HepG2 (cell line): ENCODE measurements around the gene TNFRSF11A.

Source experiments
- ASH2L ChIP-seq: fragments of 300-600, 200-600 bp; sonication (generic); IDR thresholded peaks from 2 replicates; pipeline ENCODE4 v1.7.0; 2017; ENCODE audit warnings: low read depth, mild to moderate bottlenecking, moderate library complexity, mixed read lengths, low read length; ENCODE audit not compliant: insufficient read length
- BCLAF1 ChIP-seq: fragments of 450-650 bp; IDR thresholded peaks from 2 replicates; pipeline ENCODE4 v1.6.1; 2017; ENCODE audit warnings: mild to moderate bottlenecking
- CC2D1A ChIP-seq: sonication (generic); formaldehyde crosslinking; IDR thresholded peaks from 2 replicates; pipeline ENCODE4 v1.8.1; 2023; ENCODE audit warnings: mild to moderate bottlenecking, missing genetic modification reagents
- CTCF ChIP-seq: sonication (generic); formaldehyde crosslinking; IDR thresholded peaks from 2 replicates; pipeline ENCODE4 v1.5.0; 2020; ENCODE audit warnings: mild to moderate bottlenecking, missing genetic modification reagents, moderate library complexity
- GABPA ChIP-seq, 2 experiments: IDR thresholded peaks; 2 replicates each; pipeline ENCODE4 v1.6.1; 2011 to 2016; ENCODE audit warnings: low read depth in 2 of 2, low read length in 1 of 2, missing biosample characterization in 1 of 2, missing genetic modification characterization in 1 of 2
- POLR2A ChIP-seq, 2 experiments: IDR thresholded peaks; 2 replicates each; pipeline ENCODE4 v1.6.1; 2011; ENCODE audit warnings: low read depth in 2 of 2, low read length in 2 of 2, mild to moderate bottlenecking in 1 of 2, moderate library complexity in 1 of 2; ENCODE audit not compliant: insufficient read depth in 1 of 2
- STAT5B ChIP-seq: sonication (generic); formaldehyde crosslinking; IDR thresholded peaks from 2 replicates; pipeline ENCODE4 v1.4.0; 2020; ENCODE audit warnings: missing genetic modification reagents
- ZKSCAN5 ChIP-seq: sonication (generic); formaldehyde crosslinking; IDR thresholded peaks from 2 replicates; pipeline ENCODE4 v1.5.1; 2020; ENCODE audit warnings: mild to moderate bottlenecking, missing genetic modification reagents
- ZNF639 ChIP-seq: conservative IDR thresholded peaks from 2 replicates; pipeline ENCODE4 v1.6.1; 2018; ENCODE audit warnings: missing genetic modification reagents

GRCh38 chr18:62357079-62357719 is 32.1 kb downstream of the TNFRSF11A start:
- TF ChIP-seq POLR2A (IDR thresholded peaks at IDR 0.05; ENCODE audit: insufficient read depth in 1 of 2, low read depth in 2 of 2, low read length in 2 of 2) = no peak
- no peak for TF ChIP-seq CC2D1A
- no peak for TF ChIP-seq CTCF (CRISPR knock-in tag)
- no peak for TF ChIP-seq GABPA (IDR thresholded peaks at IDR 0.05; ENCODE audit: low read depth, low read length)
- no peak for TF ChIP-seq GABPA (CRISPR knock-in tag; IDR thresholded peaks at IDR 0.05; ENCODE audit: low read depth)
- TF ChIP-seq STAT5B (CRISPR knock-in tag) = no peak
- no peak for TF ChIP-seq ZNF639 (CRISPR knock-in tag)
- TF ChIP-seq BCLAF1 = no peak
- no peak for TF ChIP-seq ASH2L
- no peak for TF ChIP-seq ZKSCAN5
